Activated B cell treated with CpG ODN at 0.5 μM for 24 hours (primary cell): ENCODE data around the gene CLTCL1. TPM values are rescaled to one million over a fixed set of nuclear protein-coding genes. Genes with fewer than 3 reads are reported as not detected.

Experiments
- ATAC-seq: fragments of 200-7000 bp; cut with Tn5 transposase; one replicate; pipeline ENCODE4 v1.10.0; 2021; ENCODE audit warnings: low read depth, mild to moderate bottlenecking, moderate library complexity
- CTCF ChIA-PET: fragments of 350-600 bp; sonication (Branson Sonifier 250); formaldehyde crosslinking; loops from one replicate; lab custom pipeline; 2021; ENCODE audit warnings: antibody characterized with exemption; lab: Charles Lee
- POLR2A ChIA-PET: fragments of 350-600 bp; sonication (Branson Sonifier 250); formaldehyde crosslinking; loops from one replicate; lab custom pipeline; 2021; ENCODE audit warnings: antibody characterized with exemption; lab: Charles Lee
- DNase-seq: peaks from one replicate; pipeline ENCODE4 v3.0.0; 2022
- H3K27ac Mint-ChIP-seq: one replicate; pipeline ENCODE4 v1.8.0; 2020; ENCODE audit warnings: mixed read lengths
- H3K27me3 Mint-ChIP-seq: one replicate; pipeline ENCODE4 v1.8.0; 2021; ENCODE audit warnings: mixed read lengths
- H3K36me3 Mint-ChIP-seq: one replicate; pipeline ENCODE4 v1.8.0; 2021; ENCODE audit warnings: low read depth, mixed read lengths
- H3K4me1 Mint-ChIP-seq: one replicate; pipeline ENCODE4 v1.8.0; 2021; ENCODE audit warnings: mixed read lengths
- H3K4me3 Mint-ChIP-seq: one replicate; pipeline ENCODE4 v1.8.0; 2020; ENCODE audit warnings: mild to moderate bottlenecking, mixed read lengths
- H3K9me3 Mint-ChIP-seq: one replicate; pipeline ENCODE4 v1.8.0; 2020; ENCODE audit warnings: mixed read lengths
- CTCF ChIP-seq: fragments of 200-600 bp; IDR thresholded peaks from one replicate; pipeline ENCODE4 v1.8.0; 2022; ENCODE audit warnings: antibody characterized with exemption, mild to moderate bottlenecking
- intact Hi-C: fragments of 100-400 bp; cut with micrococcal nuclease; formaldehyde crosslinking; loops from one replicate; pipeline ENCODE4 v1.15.1; 2024
- total RNA-seq: library from RNA; stranded (reverse); gene quantifications from 2 replicates; pipeline ENCODE4 v1.2.3, GENCODE V29; 2022

The CLTCL1 gene
- total RNA-seq, 1 donor from 2014 or later: 5.0 TPM

GRCh38 chr22:19224985-19225384, 66.5 kb downstream of the CLTCL1 start:
- TF ChIP-seq CTCF: no peak
- CTCF ChIA-PET: no interaction called here
- Mint-ChIP-seq H3K4me1 (no peaks in the 10 kb centered on the region), H3K36me3 (no peaks in the 10 kb centered on the region), H3K4me3 (no peak overlapping the region), H3K27ac (no peak overlapping the region), H3K9me3 (no peaks in the 10 kb centered on the region), H3K27me3 (no peaks in the 10 kb centered on the region)
- ATAC-seq (no peak), DNase-seq (no peak)
- POLR2A ChIA-PET: no interaction called here
- intact Hi-C loops: no loop called here

- no peaks in the 10 kb centered on the region for H3K9me3 Mint-ChIP-seq
- H3K27ac Mint-ChIP-seq: no peak overlapping the region
- intact Hi-C loops: no loop called here
- H3K36me3 Mint-ChIP-seq: no peaks in the 10 kb centered on the region
- H3K4me1 Mint-ChIP-seq: no peaks in the 10 kb centered on the region
- CTCF ChIA-PET: no interaction called here
- no peak for DNase-seq
- H3K4me3 Mint-ChIP-seq: no peak overlapping the region
- TF ChIP-seq CTCF: no peak
- POLR2A ChIA-PET: no interaction called here
- no peaks in the 10 kb centered on the region for H3K27me3 Mint-ChIP-seq
- ATAC-seq: no peak
Measured at GRCh38 chr22:19224557-19224956, 67.0 kb downstream of the CLTCL1 start.

- no peak for ATAC-seq
- no peaks in the 10 kb centered on the region for H3K9me3 Mint-ChIP-seq
- CTCF ChIA-PET: no interaction called here
- intact Hi-C loops: no loop called here
- H3K27me3 Mint-ChIP-seq: no peaks in the 10 kb centered on the region
- no peak for DNase-seq
- H3K4me3 Mint-ChIP-seq: no peak overlapping the region
- H3K36me3 Mint-ChIP-seq: no peaks in the 10 kb centered on the region
- POLR2A ChIA-PET: no interaction called here
- no peak for TF ChIP-seq CTCF
- no peaks in the 10 kb centered on the region for H3K4me1 Mint-ChIP-seq
- H3K27ac Mint-ChIP-seq: no peak overlapping the region
Measured at GRCh38 chr22:19223617-19224016, 67.9 kb downstream of the CLTCL1 start.

- Mint-ChIP-seq H3K36me3 (no peaks in the 10 kb centered on the region), H3K27me3 (no peaks in the 10 kb centered on the region), H3K4me3 (no peak overlapping the region), H3K9me3 (no peaks in the 10 kb centered on the region), H3K27ac (no peak overlapping the region), H3K4me1 (no peaks in the 10 kb centered on the region)
- no peak for ATAC-seq
- intact Hi-C loops: no loop called here
- TF ChIP-seq CTCF: no peak
- DNase-seq: no peak
- POLR2A ChIA-PET: no interaction called here
- CTCF ChIA-PET: no interaction called here
Measured at GRCh38 chr22:19223110-19223509, 68.4 kb downstream of the CLTCL1 start.

GRCh38 chr22:19222242-19223005, 69.1 kb downstream of the CLTCL1 start:
- POLR2A ChIA-PET: no interaction called here
- H3K27ac Mint-ChIP-seq: no peak overlapping the region
- intact Hi-C loops: no loop called here
- no peak for TF ChIP-seq CTCF
- H3K4me3 Mint-ChIP-seq: no peak overlapping the region
- H3K27me3 Mint-ChIP-seq: no peaks in the 10 kb centered on the region
- no peaks in the 10 kb centered on the region for H3K9me3 Mint-ChIP-seq
- DNase-seq: no peak
- CTCF ChIA-PET: no interaction called here
- H3K36me3 Mint-ChIP-seq: no peaks in the 10 kb centered on the region
- ATAC-seq: no peak
- peaks cover 4% of the 10 kb centered on the region for H3K4me1 Mint-ChIP-seq
